Esophagus squamous epithelium (tissue), 5 donors: ENCODE results near the gene SMIM36. TPM values are rescaled to one million over a fixed set of nuclear protein-coding genes. Genes with fewer than 3 reads are reported as not detected.
"Not testable (repeated sequence)": the region's sequence is repeated elsewhere in the genome, so short reads cannot be mapped to it uniquely, and the experiment has no call there.

Experiments
- DNase-seq: peaks from one replicate; lab custom pipeline; 2025; lab: John Stamatoyannopoulos, UW
- H3K27ac ChIP-seq, 4 donors: fragments of 200-600 bp; sonication (generic); one replicate each; pipeline ENCODE4 v1.5.1; 2016 to 2019; ENCODE audit warnings: mild to moderate bottlenecking in 1 of 4
- H3K27me3 ChIP-seq, 4 donors: fragments of 200-600 bp; sonication (generic); 1 replicate in 3 of 4; 2 replicates in 1 of 4; pipeline versions ENCODE4 v1.5.1 to v1.6.0; 2017 to 2021; ENCODE audit warnings: antibody characterized with exemption in 1 of 4
- H3K36me3 ChIP-seq, 3 donors: fragments of 200-600 bp; sonication (generic); one replicate each; pipeline ENCODE4 v1.5.1; 2016 to 2019
- H3K4me1 ChIP-seq, 3 donors: fragments of 200-600 bp; sonication (generic); one replicate each; pipeline ENCODE4 v1.5.1; 2017 to 2019
- H3K4me3 ChIP-seq, 4 donors: fragments of 200-600 bp; sonication (generic); 1 replicate in 3 of 4; 2 replicates in 1 of 4; pipeline ENCODE4 v1.5.1; 2016 to 2019; ENCODE audit warnings: mild to moderate bottlenecking in 2 of 4, moderate library complexity in 1 of 4
- H3K9me3 ChIP-seq, 3 donors: fragments of 200-600 bp; sonication (generic); one replicate each; pipeline ENCODE4 v1.5.1; 2016 to 2019
- CTCF ChIP-seq, 6 experiments: fragments of 450-650 bp in 4 of 6; fragments of 200-600 bp in 2 of 6; sonication (generic) in 2 of 6; IDR thresholded peaks; one replicate each; pipeline ENCODE4 v1.5.1; 2016 to 2019; ENCODE audit warnings: antibody characterized with exemption in 6 of 6, mild to moderate bottlenecking in 4 of 6, moderate library complexity in 4 of 6
- POLR2A ChIP-seq, 4 donors: fragments of 450-650 bp; IDR thresholded peaks; one replicate each; pipeline ENCODE4 v1.6.1; 2017; ENCODE audit warnings: antibody characterized with exemption in 4 of 4, mild to moderate bottlenecking in 4 of 4, moderate library complexity in 3 of 4
- WGBS, 2 donors: methylation state at CpG; one replicate each; pipeline ENCODE4 v1.1.5; 2018; 5-methylcytosine and 5-hydroxymethylcytosine counted together
- intact Hi-C: fragments of 100-400 bp; cut with DNase I; formaldehyde crosslinking; loops from one replicate; pipeline ENCODE4 v1.15.0; 2022
- small RNA-seq, 4 donors: library from RNA; depleted of rRNA; stranded (forward); fragments of <200 nt; gene quantifications; one replicate each; pipeline ENCODE3, GENCODE V24; 2016
- total RNA-seq, 4 donors: library from RNA; depleted of rRNA; stranded (reverse); fragments of >200 nt; gene quantifications; one replicate each; pipeline ENCODE4 v1.1.0, GENCODE V29; 2016
- donor health status: DM: yes; HTN: yes; CAD: no.

The SMIM36 gene
- total RNA-seq, 4 donors from 2014 or later: not detected

- H3K4me1 ChIP-seq: no peaks in the 10 kb centered on the region
- H3K4me3 ChIP-seq: no peak overlapping the region
- TF ChIP-seq POLR2A (IDR thresholded peaks at IDR 0.05) (no peak), CTCF (IDR thresholded peaks at IDR 0.05) (no peak)
- H3K36me3 ChIP-seq: peaks cover 0 to 81% (median 3%) of the 10 kb centered on the region in 3 donors
- no peak overlapping the region for H3K27ac ChIP-seq
- no peaks in the 10 kb centered on the region for H3K27me3 ChIP-seq
- no peaks in the 10 kb centered on the region for H3K9me3 ChIP-seq
- WGBS, 2 donors: 65 to 76% methylated on average over 5 of the region's 5 CpGs
- DNase-seq: no peak
- intact Hi-C loops: loop anchor here (10.0 kb wide), 1 partner anchor 63 kb away; no protein-coding TSS in a partner anchor
Observed at GRCh38 chr17:55407641-55408566, 103.3 kb downstream of the SMIM36 start.

GRCh38 chr17:55405600-55405999 lies 105.7 kb downstream of the SMIM36 start:
- Histone ChIP-seq H3K27ac (no peak overlapping the region), H3K9me3 (no peaks in the 10 kb centered on the region), H3K36me3 (peaks cover 0 to 82% (median 3%) of the 10 kb centered on the region in 3 donors), H3K4me3 (no peak overlapping the region), H3K4me1 (no peaks in the 10 kb centered on the region), H3K27me3 (no peaks in the 10 kb centered on the region)
- no peak for TF ChIP-seq POLR2A (IDR thresholded peaks at IDR 0.05)
- no peak for TF ChIP-seq CTCF (IDR thresholded peaks at IDR 0.05)
- DNase-seq: no peak
- intact Hi-C loops: loop anchor here (10.0 kb wide), 1 partner anchor 61 kb away; no protein-coding TSS in a partner anchor
- WGBS, 2 donors: 67 to 78% methylated on average over 1 of the region's 1 CpG

GRCh38 chr17:55404197-55404596 lies 107.1 kb downstream of the SMIM36 start:
- peaks cover 0 to 81% (median 0%) of the 10 kb centered on the region in 3 donors for H3K36me3 ChIP-seq
- H3K4me3 ChIP-seq, H3K27ac ChIP-seq, H3K4me1 ChIP-seq, H3K9me3 ChIP-seq, H3K27me3 ChIP-seq, DNase-seq: not testable (repeated sequence)
- WGBS, 2 donors: 85 to 91% methylated on average over 4 to 5 of the region's 5 CpGs
- intact Hi-C loops: loop anchor here (10.0 kb wide), 1 partner anchor 59 kb away; no protein-coding TSS in a partner anchor

GRCh38 chr17:55402374-55402773 lies 108.9 kb downstream of the SMIM36 start:
- intact Hi-C loops: loop anchor here (10.0 kb wide), 1 partner anchor 58 kb away; no protein-coding TSS in a partner anchor
- Histone ChIP-seq H3K36me3 (peaks cover 0 to 69% (median 0%) of the 10 kb centered on the region in 3 donors), H3K9me3 (no peaks in the 10 kb centered on the region), H3K4me3 (no peak overlapping the region), H3K27ac (no peak overlapping the region), H3K4me1 (no peaks in the 10 kb centered on the region), H3K27me3 (no peaks in the 10 kb centered on the region)
- no peak for DNase-seq
- TF ChIP-seq CTCF (IDR thresholded peaks at IDR 0.05): no peak
- TF ChIP-seq POLR2A (IDR thresholded peaks at IDR 0.05): no peak
- WGBS, 2 donors: 39 to 50% methylated on average over 4 of the region's 4 CpGs

Small RNA genes lying within 50 kb of the gene (small RNA-seq; reads per million reads assigned to genes)
- gene RNU6-1249P: 0 to 0.89 (median 0) reads per million in 4 donors

Other genes starting within 250 kb of the SMIM36 start
- 10 to 100 TPM in 3 of 4 donors, 1 to 10 TPM in 1; 7.7 to 55.1 (median 22.8) TPM for gene HLF, start 246.5 kb downstream of the SMIM36 start, total RNA-seq
- 10 to 100 TPM in 2 of 4 donors, 1 to 10 TPM in 2; 1.3 to 14.7 (median 8.9) TPM for gene MMD, start 89.6 kb downstream of the SMIM36 start, total RNA-seq
- gene TMEM100, start 211.4 kb upstream of the SMIM36 start, total RNA-seq: 1 to 10 TPM in 3 of 4 donors, not detected in 1; 1.1 to 7.8 (median 3.1) TPM
- 10 to 100 TPM in 2 of 4 donors, 1 to 10 TPM in 2; 6.9 to 13.6 (median 9.7) TPM for gene PCTP, start 239.6 kb upstream of the SMIM36 start, total RNA-seq